ENCODE data around the gene SAP30BP.

GRCh38 chr17:75658237-75658636, 8.9 kb upstream of the SAP30BP start:
- TF ChIP-seq KLF9 (tag by site-specific recombination; IDR thresholded peaks at IDR 0.05; ENCODE audit: low read depth) (no peak), CTCF (tag by site-specific recombination; IDR thresholded peaks at IDR 0.05) (no peak), ZNF274 (IDR thresholded peaks at IDR 0.05; ENCODE audit: low read length) (no peak), ZNF274 (tag by site-specific recombination; IDR thresholded peaks at IDR 0.05; ENCODE audit: borderline replicate concordance) (no peak), ZNF239 (tag by site-specific recombination; IDR thresholded peaks at IDR 0.05) (no peak)

All from HEK293 (cell line).